ENCODE results near the gene HNRNPAB. TPM values are rescaled to one million over a fixed set of nuclear protein-coding genes. Genes with fewer than 3 reads are reported as not detected.
A peak's percentile ranks its signal among the peaks of the same experiment; 100 is the strongest.

Gene HNRNPAB
- total RNA-seq, 8 experiments from 2014 or later = 64.2 to 234 (median 93.2) TPM

- 80 to 100% (median 92%) methylated on average over 1 to 7 of the region's 10 CpGs; no CpG with 5 or more reads in 4 of the 10 experiments for WGBS, 10 experiments
- in situ Hi-C loops (cut with MboI; ENCODE audit: low pct_unique_long_range_greater_than_20kb in 2 of 9, low sequenced_read_pairs in 9 of 9, unreplicated experiment in 9 of 9) = no loop called here
- Histone ChIP-seq H3K4me3 (no peak overlapping the region), H3K27ac (no peak overlapping the region), H3K4me1 (replicated peaks in 1 of 2) (peaks cover 21 to 22% of the 10 kb centered on the region in 2 donors)
- no peak for ATAC-seq (replicated peaks in 6 of 8)
These were observed 25.5 kb downstream of the HNRNPAB start for GRCh38 chr5:178229861-178230260.

- Histone ChIP-seq H3K4me3 (peak overlapping the region; percentile 48 to 80 (median 68)), H3K27ac (peak overlapping the region; percentile 32 to 89), H3K4me1 (replicated peaks in 1 of 2) (peaks cover 21 to 22% of the 10 kb centered on the region in 2 donors)
- in situ Hi-C loops (cut with MboI; ENCODE audit: low pct_unique_long_range_greater_than_20kb in 2 of 9, low sequenced_read_pairs in 9 of 9, unreplicated experiment in 9 of 9) = no loop called here
- 0 to 78% (median 67%) methylated on average over 2 to 5 of the region's 9 CpGs; no CpG with 5 or more reads in 5 of the 10 experiments for WGBS, 10 experiments
- ATAC-seq (replicated peaks in 6 of 8) = peak in 4 of 8 experiments; percentile 3 to 22 (median 8)
These were observed 26.7 kb downstream of the HNRNPAB start for GRCh38 chr5:178230879-178231538.

- 0 to 59% (median 26%) methylated on average over 1 to 15 of the region's 21 CpGs; no CpG with 5 or more reads in 5 of the 10 experiments for WGBS, 10 experiments
- in situ Hi-C loops (cut with MboI; ENCODE audit: low pct_unique_long_range_greater_than_20kb in 2 of 9, low sequenced_read_pairs in 9 of 9, unreplicated experiment in 9 of 9) = no loop called here
- ATAC-seq (replicated peaks in 6 of 8) = peak in 2 of 8 experiments; percentile 0 to 2
- H3K4me3 ChIP-seq = peak overlapping the region; percentile 48 to 80 (median 68)
- H3K4me1 ChIP-seq (replicated peaks in 1 of 2) = peaks cover 21 to 22% of the 10 kb centered on the region in 2 donors
- H3K27ac ChIP-seq = peak overlapping the region; percentile 89 to 93
These were observed 27.3 kb downstream of the HNRNPAB start for GRCh38 chr5:178231539-178232123.

GRCh38 chr5:178232124-178232919, 28.0 kb downstream of the HNRNPAB start, which contains the start of gene PHYKPL:
TSS of gene PHYKPL (minus strand) at chr5:178232802. CDS start at chr5:178232550, 252 bp downstream.
- H3K4me3 ChIP-seq = peak within 1 kb of the TSS; percentile 48 to 80 (median 68)
- WGBS, 10 experiments = no CpG with 5 or more reads among the region's 102 CpGs
- in situ Hi-C loops (cut with MboI; ENCODE audit: low pct_unique_long_range_greater_than_20kb in 2 of 9, low sequenced_read_pairs in 9 of 9, unreplicated experiment in 9 of 9) = no loop called here
- ATAC-seq (replicated peaks in 6 of 8) = peak; percentile 48 to 84 (median 82)
- peaks cover 21 to 22% of the 10 kb centered on the region in 2 donors for H3K4me1 ChIP-seq (replicated peaks in 1 of 2)
- peak within 1 kb of the TSS; percentile 89 to 93 for H3K27ac ChIP-seq

DNA sequence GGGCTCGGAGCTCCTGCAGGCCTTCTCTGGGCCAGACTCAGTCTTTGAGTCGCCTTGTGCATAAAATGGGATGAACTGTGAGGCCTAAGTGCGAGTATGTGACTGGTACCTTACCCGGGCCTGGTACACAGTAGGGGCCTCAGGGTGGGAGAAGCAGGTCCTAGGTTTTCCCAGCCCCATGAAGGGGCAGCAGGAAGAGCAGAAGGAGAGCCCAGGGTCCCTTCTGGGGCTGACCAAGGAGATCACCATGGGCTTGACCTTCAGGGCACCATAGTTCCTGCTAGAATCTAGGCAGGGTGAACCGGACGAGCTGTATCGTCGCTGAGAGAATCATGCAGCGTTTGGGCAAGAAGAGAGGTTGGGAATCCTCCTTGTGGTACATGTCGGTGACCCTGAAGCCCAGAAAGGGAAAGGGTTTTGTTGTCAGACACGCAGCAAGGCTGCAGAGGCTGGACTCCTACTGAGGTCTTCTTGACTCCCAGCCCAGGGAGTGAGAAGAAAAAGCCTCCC, 28.6 kb downstream of the HNRNPAB start:
- H3K27ac ChIP-seq = peak overlapping the region; percentile 89 to 93
- H3K4me3 ChIP-seq = peak overlapping the region; percentile 48 to 80 (median 68)
- no peak for ATAC-seq (replicated peaks in 6 of 8)
- in situ Hi-C loops (cut with MboI; ENCODE audit: low pct_unique_long_range_greater_than_20kb in 2 of 9, low sequenced_read_pairs in 9 of 9, unreplicated experiment in 9 of 9) = no loop called here
- WGBS, 10 experiments = 50 to 100% (median 90%) methylated on average over 1 to 7 of the region's 11 CpGs; no CpG with 5 or more reads in 3 of the 10 experiments
- H3K4me1 ChIP-seq (replicated peaks in 1 of 2) = peaks cover 21 to 22% of the 10 kb centered on the region in 2 donors

DNA sequence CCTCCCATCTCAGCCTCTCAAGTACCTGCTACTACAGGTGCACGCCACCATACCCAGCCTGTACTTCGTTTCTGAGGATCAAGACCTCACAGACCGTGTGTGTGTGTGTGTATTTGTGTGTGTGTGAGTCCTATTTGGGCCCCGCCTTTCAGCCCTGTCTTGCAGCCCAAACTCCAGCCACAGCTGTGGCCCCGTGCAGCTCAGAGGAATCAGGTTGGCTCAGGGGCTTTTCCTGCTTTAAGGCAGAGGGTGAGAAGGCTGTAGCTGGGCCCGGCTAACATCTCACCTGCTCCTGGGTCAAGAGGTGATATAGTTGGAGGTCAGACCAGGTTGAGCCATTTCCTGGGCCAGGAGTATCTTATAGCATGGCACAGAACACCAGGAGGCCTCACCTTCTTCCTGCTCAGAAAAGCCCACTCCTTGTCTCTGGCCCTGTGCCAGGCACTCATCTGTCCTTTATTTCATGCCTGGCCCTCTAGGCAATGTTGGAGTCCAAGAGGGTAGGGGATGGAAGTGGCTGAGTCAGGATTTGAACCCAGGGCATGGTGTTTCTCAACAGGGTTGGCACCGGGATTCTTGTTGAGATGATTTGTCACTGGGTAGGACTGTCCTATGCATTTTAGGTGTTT, 29.9 kb downstream of the HNRNPAB start:
- Histone ChIP-seq H3K4me1 (replicated peaks in 1 of 2) (peaks cover 21 to 22% of the 10 kb centered on the region in 2 donors), H3K4me3 (no peak overlapping the region), H3K27ac (no peak overlapping the region)
- no peak for ATAC-seq (replicated peaks in 6 of 8)
- in situ Hi-C loops (cut with MboI; ENCODE audit: low pct_unique_long_range_greater_than_20kb in 2 of 9, low sequenced_read_pairs in 9 of 9, unreplicated experiment in 9 of 9) = no loop called here
- 67 to 100% (median 100%) methylated on average over 1 to 2 of the region's 7 CpGs; no CpG with 5 or more reads in 4 of the 10 experiments for WGBS, 10 experiments

GRCh38 chr5:178234750-178235587, 30.6 kb downstream of the HNRNPAB start:
- in situ Hi-C loops (cut with MboI; ENCODE audit: low pct_unique_long_range_greater_than_20kb in 2 of 9, low sequenced_read_pairs in 9 of 9, unreplicated experiment in 9 of 9) = no loop called here
- WGBS, 10 experiments = 0 to 80% (median 16%) methylated on average over 1 to 7 of the region's 12 CpGs; no CpG with 5 or more reads in 1 of the 10 experiments
- Histone ChIP-seq H3K4me3 (no peak overlapping the region), H3K4me1 (replicated peaks in 1 of 2) (peaks cover 21 to 22% of the 10 kb centered on the region in 2 donors), H3K27ac (no peak overlapping the region)
- ATAC-seq (replicated peaks in 6 of 8) = peak in 3 of 8 experiments; percentile 0 to 10 (median 3)

- no peak overlapping the region for H3K27ac ChIP-seq
- peaks cover 18 to 21% of the 10 kb centered on the region in 2 donors for H3K4me1 ChIP-seq (replicated peaks in 1 of 2)
- WGBS, 10 experiments = 63 to 100% (median 85%) methylated on average over 1 to 3 of the region's 3 CpGs; no CpG with 5 or more reads in 5 of the 10 experiments
- ATAC-seq (replicated peaks in 6 of 8) = no peak
- H3K4me3 ChIP-seq = no peak overlapping the region
- in situ Hi-C loops (cut with MboI; ENCODE audit: low pct_unique_long_range_greater_than_20kb in 2 of 9, low sequenced_read_pairs in 9 of 9, unreplicated experiment in 9 of 9) = no loop called here
These were observed 31.2 kb downstream of the HNRNPAB start for GRCh38 chr5:178235588-178235974.

DNA sequence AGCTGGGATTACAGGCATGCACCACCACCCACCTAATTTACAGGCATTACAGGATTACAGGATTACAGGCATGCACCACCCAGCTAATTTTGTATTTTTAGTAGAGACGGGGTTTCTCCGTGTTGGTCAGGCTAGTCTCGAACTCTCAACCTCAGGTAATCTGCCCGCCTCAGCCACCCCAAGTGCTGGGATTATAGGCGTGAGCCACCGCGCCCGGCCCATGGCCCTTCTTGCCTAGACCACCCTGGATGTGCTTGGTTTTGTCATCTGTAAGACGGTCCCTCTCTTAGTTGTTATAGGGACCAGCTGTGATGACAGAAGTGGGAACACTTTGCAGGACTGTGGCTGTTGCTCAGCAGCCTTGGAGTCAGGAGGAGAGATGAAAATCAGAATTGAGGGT, 31.8 kb downstream of the HNRNPAB start:
- no peak for ATAC-seq (replicated peaks in 6 of 8)
- in situ Hi-C loops (cut with MboI; ENCODE audit: low pct_unique_long_range_greater_than_20kb in 2 of 9, low sequenced_read_pairs in 9 of 9, unreplicated experiment in 9 of 9) = no loop called here
- Histone ChIP-seq H3K4me1 (replicated peaks in 1 of 2) (peaks cover 13 to 16% of the 10 kb centered on the region in 2 donors), H3K4me3 (no peak overlapping the region), H3K27ac (no peak overlapping the region)
- 75 to 100% (median 87%) methylated on average over 1 to 4 of the region's 9 CpGs; no CpG with 5 or more reads in 5 of the 10 experiments for WGBS, 10 experiments

DNA sequence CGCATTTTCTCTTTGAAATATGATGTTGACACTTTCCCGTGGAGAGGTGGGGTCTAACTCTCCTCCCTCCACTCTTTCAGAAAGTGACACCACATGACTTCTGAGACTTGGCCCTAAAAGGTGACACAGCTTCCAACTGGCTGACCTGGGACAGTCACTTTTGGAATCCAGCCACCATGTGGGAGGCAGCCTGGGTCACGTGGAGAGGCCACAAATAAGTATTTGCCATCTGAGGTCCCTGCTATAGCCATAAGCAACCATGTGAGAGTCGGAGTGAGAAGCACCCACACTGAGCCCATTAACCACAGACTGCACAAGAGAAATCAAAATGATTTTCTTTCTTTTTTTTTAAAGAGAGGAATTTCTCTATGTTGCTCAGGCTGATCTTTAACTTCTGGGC, 32.3 kb downstream of the HNRNPAB start:
- no peak for ATAC-seq (replicated peaks in 6 of 8)
- Histone ChIP-seq H3K27ac (no peak overlapping the region), H3K4me1 (replicated peaks in 1 of 2) (peaks cover 8 to 10% of the 10 kb centered on the region in 2 donors), H3K4me3 (no peak overlapping the region)
- in situ Hi-C loops (cut with MboI; ENCODE audit: low pct_unique_long_range_greater_than_20kb in 2 of 9, low sequenced_read_pairs in 9 of 9, unreplicated experiment in 9 of 9) = no loop called here
- WGBS, 10 experiments = 0 to 81% (median 68%) methylated on average over 2 to 4 of the region's 4 CpGs; no CpG with 5 or more reads in 5 of the 10 experiments

- Histone ChIP-seq H3K27ac (no peak overlapping the region), H3K4me3 (no peak overlapping the region), H3K4me1 (replicated peaks in 1 of 2) (peaks cover 8 to 9% of the 10 kb centered on the region in 2 donors)
- 20 to 100% (median 80%) methylated on average over 1 to 5 of the region's 13 CpGs; no CpG with 5 or more reads in 5 of the 10 experiments for WGBS, 10 experiments
- peak in 3 of 8 experiments; percentile 44 to 59 (median 58) for ATAC-seq (replicated peaks in 6 of 8)
- in situ Hi-C loops (cut with MboI; ENCODE audit: low pct_unique_long_range_greater_than_20kb in 2 of 9, low sequenced_read_pairs in 9 of 9, unreplicated experiment in 9 of 9) = no loop called here
These were observed 33.3 kb downstream of the HNRNPAB start for GRCh38 chr5:178237431-178238312.

Data from motor neuron (in vitro differentiated cells).